GM21737 (cell line): ENCODE data around the gene TRNAU1AP.
A peak's percentile ranks its signal among the peaks of the same experiment; 100 is the strongest.
"Not testable (repeated sequence)": the region's sequence is repeated elsewhere in the genome, so short reads cannot be mapped to it uniquely, and the experiment has no call there.

Experiments used
- ATAC-seq: cut with Tn5 transposase; IDR thresholded peaks from one replicate; pipeline ENCODE4 v1.9.1; 2021; ENCODE audit warnings: mild to moderate bottlenecking, moderate library complexity; ENCODE audit not compliant: unreplicated experiment

Gene TRNAU1AP

GRCh38 chr1:28552758-28553663 is at the start of gene TRNAU1AP:
Gene TRNAU1AP (plus strand): TSS chr1:28553085. CDS start chr1:28553111, 26 bp downstream.
- ATAC-seq: peak; percentile 83

GRCh38 chr1:28503117-28503516 is 49.8 kb upstream of the TRNAU1AP start:
- no peak for ATAC-seq

- ATAC-seq: peak; percentile 63
Measured at GRCh38 chr1:28505406-28506187, 47.3 kb upstream of the TRNAU1AP start, which contains the start of gene RCC1. Gene RCC1 (plus strand): TSS chr1:28506043. CDS start chr1:28529867, 23,824 bp downstream.

- ATAC-seq: no peak
Measured at GRCh38 chr1:28506907-28507246, 46.0 kb upstream of the TRNAU1AP start.

- ATAC-seq: no peak
Measured at GRCh38 chr1:28507247-28507645, 45.6 kb upstream of the TRNAU1AP start.

GRCh38 chr1:28507646-28508434 is 45.0 kb upstream of the TRNAU1AP start:
- no peak for ATAC-seq

- no peak for ATAC-seq
Measured at GRCh38 chr1:28508435-28508754, 44.5 kb upstream of the TRNAU1AP start.

GRCh38 chr1:28509705-28510272 is 43.1 kb upstream of the TRNAU1AP start:
- no peak for ATAC-seq

GRCh38 chr1:28510273-28510969 is 42.5 kb upstream of the TRNAU1AP start:
- ATAC-seq: no peak

- no peak for ATAC-seq
Measured at GRCh38 chr1:28510970-28511440, 41.9 kb upstream of the TRNAU1AP start.

GRCh38 chr1:28512058-28512611 is 40.8 kb upstream of the TRNAU1AP start:
- ATAC-seq: no peak

- not testable (repeated sequence) for ATAC-seq
Measured at GRCh38 chr1:28514445-28514933, 38.4 kb upstream of the TRNAU1AP start.

- no peak for ATAC-seq
Measured at GRCh38 chr1:28516518-28516956, 36.3 kb upstream of the TRNAU1AP start.

GRCh38 chr1:28517649-28517999 is 35.3 kb upstream of the TRNAU1AP start:
- ATAC-seq: no peak

GRCh38 chr1:28518000-28518744 is 34.7 kb upstream of the TRNAU1AP start:
- peak; percentile 80 for ATAC-seq

GRCh38 chr1:28518745-28519341 is 34.0 kb upstream of the TRNAU1AP start:
- peak; percentile 16 for ATAC-seq

GRCh38 chr1:28519946-28520725 is 32.7 kb upstream of the TRNAU1AP start:
- no peak for ATAC-seq

GRCh38 chr1:28520796-28521195 is 32.1 kb upstream of the TRNAU1AP start:
- not testable (repeated sequence) for ATAC-seq
